HepG2 (cell line): ENCODE data around the gene NOTUM. TPM values are rescaled to one million over a fixed set of nuclear protein-coding genes. Genes with fewer than 3 reads are reported as not detected.

Experiments
- ARNT ChIP-seq: fragments of 450-650 bp; IDR thresholded peaks from 2 replicates; pipeline ENCODE4 v1.6.1; 2017
- CBX1 ChIP-seq: IDR thresholded peaks from one replicate; pipeline ENCODE4 v1.6.1; 2016; ENCODE audit warnings: antibody characterized with exemption, low read depth
- CHD4 ChIP-seq: fragments of 200-600 bp; sonication (generic); IDR thresholded peaks from 2 replicates; pipeline ENCODE4 v1.7.0; 2017; ENCODE audit warnings: mild to moderate bottlenecking, low read length, borderline replicate concordance
- FOSL2 ChIP-seq: sonication (generic); formaldehyde crosslinking; IDR thresholded peaks from 2 replicates; pipeline ENCODE4 v1.4.0; 2020; ENCODE audit warnings: missing genetic modification reagents
- FOXA1 ChIP-seq, 2 experiments: fragments of 450-650 bp in 1 of 2; sonication (generic) in 1 of 2; formaldehyde crosslinking in 1 of 2; IDR thresholded peaks; 2 replicates each; pipeline versions ENCODE4 v1.4.0 to v1.6.1; 2016 to 2020; ENCODE audit warnings: missing genetic modification reagents in 1 of 2
- GATA4 ChIP-seq: sonication (generic); IDR thresholded peaks from 2 replicates; pipeline ENCODE4 v1.6.1; 2016; ENCODE audit warnings: antibody characterized with exemption, low read depth, borderline replicate concordance
- IRX3 ChIP-seq: sonication (generic); formaldehyde crosslinking; IDR thresholded peaks from 2 replicates; pipeline ENCODE4 v1.8.1; 2023; ENCODE audit warnings: mild to moderate bottlenecking, low read depth, missing genetic modification reagents, borderline replicate concordance
- KAT8 ChIP-seq: IDR thresholded peaks from 2 replicates; pipeline ENCODE4 v1.6.1; 2016; ENCODE audit warnings: missing genetic modification reagents, missing compliant biosample characterization
- MED8 ChIP-seq: sonication (generic); formaldehyde crosslinking; IDR thresholded peaks from 2 replicates; pipeline ENCODE4 v1.8.1; 2023; ENCODE audit warnings: mild to moderate bottlenecking, missing genetic modification reagents; ENCODE audit not compliant: insufficient replicate concordance
- NCOA1 ChIP-seq: sonication (generic); formaldehyde crosslinking; IDR thresholded peaks from 2 replicates; pipeline ENCODE4 v1.9.0; 2021; ENCODE audit warnings: missing genetic modification reagents
- NPAS2 ChIP-seq: sonication (generic); formaldehyde crosslinking; IDR thresholded peaks from 2 replicates; pipeline ENCODE4 v1.8.0; 2022; ENCODE audit warnings: mild to moderate bottlenecking, missing genetic modification reagents, borderline replicate concordance
- SSRP1 ChIP-seq: IDR thresholded peaks from 2 replicates; pipeline ENCODE4 v1.6.1; 2016; ENCODE audit warnings: control low read depth
- XRCC5 ChIP-seq: fragments of 200-400 bp; formaldehyde crosslinking; optimal IDR thresholded peaks from 2 replicates; pipeline ENCODE3; 2017; ENCODE audit warnings: mild to moderate bottlenecking, low read length
- ZIK1 ChIP-seq: sonication (generic); formaldehyde crosslinking; IDR thresholded peaks from 2 replicates; pipeline ENCODE4 v1.5.0; 2020; ENCODE audit warnings: mild to moderate bottlenecking, low read depth, missing genetic modification reagents, borderline replicate concordance
- ZNF101 ChIP-seq: sonication (generic); formaldehyde crosslinking; IDR thresholded peaks from 2 replicates; pipeline ENCODE4 v1.4.0; 2020; ENCODE audit warnings: mild to moderate bottlenecking, low read depth, missing genetic modification reagents, borderline replicate concordance
- ZNF232 ChIP-seq: sonication (generic); formaldehyde crosslinking; IDR thresholded peaks from 2 replicates; pipeline ENCODE4 v1.4.0; 2020; ENCODE audit warnings: missing genetic modification reagents, borderline replicate concordance
- ZNF720 ChIP-seq: sonication (generic); formaldehyde crosslinking; IDR thresholded peaks from 2 replicates; pipeline ENCODE4 v1.4.0; 2020; ENCODE audit warnings: missing genetic modification reagents
- polyA plus RNA-seq, 8 experiments: library from polyadenylated mRNA; depleted of rRNA in 3 of 8; stranded (reverse) in 7 of 8; unstranded in 1 of 8; fragments of >200 nt; fragmentation: Illumina TruSeq in 4 of 8; extraction: Trizol in 4 of 8; gene quantifications; 2 replicates each; pipeline versions ENCODE4 v1.2.1 to v1.2.3, GENCODE V29; 2011 to 2016; ENCODE audit warnings: low read depth in 4 of 8, missing spikeins in 1 of 8, mixed read lengths in 1 of 8; ENCODE audit not compliant: insufficient read depth in 1 of 8
- total RNA-seq, 5 experiments: library from RNA; depleted of rRNA; stranded (reverse); fragments of >200 nt; fragmentation: Illumina TruSeq; extraction: Trizol; gene quantifications; 2 replicates each; pipeline ENCODE4 v1.2.3, GENCODE V29; 2016; ENCODE audit warnings: low read depth in 1 of 5
- TF ChIP-seq, protein P1 (sequence below): sonication (generic); formaldehyde crosslinking; IDR thresholded peaks from 2 replicates; pipeline ENCODE4 v1.5.0; 2020; ENCODE audit warnings: missing genetic modification reagents
- TF ChIP-seq, protein P2 (sequence below): sonication (generic); formaldehyde crosslinking; IDR thresholded peaks from 2 replicates; pipeline ENCODE4 v1.8.0; 2023; ENCODE audit warnings: mild to moderate bottlenecking, missing genetic modification reagents
- TF ChIP-seq, protein P3 (sequence below): sonication (generic); formaldehyde crosslinking; IDR thresholded peaks from 2 replicates; pipeline ENCODE4 v1.4.0; 2020; ENCODE audit warnings: missing genetic modification reagents
- TF ChIP-seq, protein P4 (sequence below): sonication (generic); formaldehyde crosslinking; IDR thresholded peaks from 2 replicates; pipeline ENCODE4 v1.4.0; 2020; ENCODE audit warnings: missing genetic modification reagents, mild to moderate bottlenecking, borderline replicate concordance

The NOTUM gene
- total and polyA plus RNA-seq, 2 of the 13 experiments (the other 11 are each of a cell fraction or from before 2014, with no cell fraction given) = 150 to 160 TPM

DNA sequence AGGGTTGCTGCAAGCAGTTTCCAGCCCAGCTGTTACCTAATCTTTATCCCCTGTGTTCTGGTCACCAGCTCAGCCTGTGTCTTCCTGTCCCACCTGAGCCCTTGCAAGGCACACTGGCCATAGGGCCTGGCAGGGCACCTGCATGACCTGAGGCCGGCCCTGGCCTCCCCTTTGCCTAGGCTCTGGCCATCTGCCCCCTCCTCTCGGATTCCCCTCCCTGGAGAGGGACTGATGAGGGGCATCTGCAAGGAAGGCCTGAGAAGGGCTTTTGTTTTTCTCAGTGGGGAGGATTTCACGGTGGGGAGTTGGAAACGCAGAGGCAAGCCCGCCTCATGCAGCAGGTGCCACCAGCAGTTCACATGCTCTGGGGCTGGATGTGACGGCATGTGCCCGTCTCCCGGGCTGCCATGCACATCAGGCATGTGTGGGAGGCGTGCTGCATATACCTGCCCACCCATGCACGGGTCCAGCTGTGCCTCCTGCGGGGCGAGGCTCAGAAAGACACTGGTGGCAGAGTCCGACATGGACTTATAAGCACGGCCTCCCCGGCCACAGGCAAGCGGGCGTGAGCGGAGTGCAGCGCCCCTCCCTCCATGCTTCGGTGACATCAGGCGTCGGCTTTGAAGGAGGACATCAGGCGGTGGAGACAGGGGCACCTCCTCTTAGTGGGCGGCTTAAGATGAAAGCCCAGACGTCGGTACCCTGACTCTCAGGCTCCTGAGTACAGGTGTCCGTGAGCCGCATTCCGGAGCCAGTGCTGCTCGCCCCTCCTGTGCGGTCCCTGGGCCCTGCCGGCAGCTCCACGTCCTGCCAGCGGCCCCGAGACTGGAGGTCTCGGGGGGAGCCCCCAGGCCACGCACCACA lies 33.0 kb upstream of the NOTUM start (continued):
- TF ChIP-seq, protein P1, sequence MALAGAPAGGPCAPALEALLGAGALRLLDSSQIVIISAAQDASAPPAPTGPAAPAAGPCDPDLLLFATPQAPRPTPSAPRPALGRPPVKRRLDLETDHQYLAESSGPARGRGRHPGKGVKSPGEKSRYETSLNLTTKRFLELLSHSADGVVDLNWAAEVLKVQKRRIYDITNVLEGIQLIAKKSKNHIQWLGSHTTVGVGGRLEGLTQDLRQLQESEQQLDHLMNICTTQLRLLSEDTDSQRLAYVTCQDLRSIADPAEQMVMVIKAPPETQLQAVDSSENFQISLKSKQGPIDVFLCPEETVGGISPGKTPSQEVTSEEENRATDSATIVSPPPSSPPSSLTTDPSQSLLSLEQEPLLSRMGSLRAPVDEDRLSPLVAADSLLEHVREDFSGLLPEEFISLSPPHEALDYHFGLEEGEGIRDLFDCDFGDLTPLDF = no peak
- no peak for TF ChIP-seq XRCC5
- TF ChIP-seq SSRP1 (CRISPR knock-in tag) = peak; percentile 99
- TF ChIP-seq, protein P2, sequence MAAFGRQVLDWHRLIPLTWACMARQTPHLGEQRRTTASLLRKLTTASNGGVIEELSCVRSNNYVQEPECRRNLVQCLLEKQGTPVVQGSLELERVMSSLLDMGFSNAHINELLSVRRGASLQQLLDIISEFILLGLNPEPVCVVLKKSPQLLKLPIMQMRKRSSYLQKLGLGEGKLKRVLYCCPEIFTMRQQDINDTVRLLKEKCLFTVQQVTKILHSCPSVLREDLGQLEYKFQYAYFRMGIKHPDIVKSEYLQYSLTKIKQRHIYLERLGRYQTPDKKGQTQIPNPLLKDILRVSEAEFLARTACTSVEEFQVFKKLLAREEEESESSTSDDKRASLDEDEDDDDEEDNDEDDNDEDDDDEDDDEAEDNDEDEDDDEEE (CRISPR knock-in tag) = peak; percentile 91; the same call in 1 of the 2 replicates
- 0 out of 2 replicates have a peak, but pooled peaks have one; percentile 8 for TF ChIP-seq ZNF232 (CRISPR knock-in tag)
- TF ChIP-seq GATA4 = no peak
- TF ChIP-seq ZNF720 (CRISPR knock-in tag) = no peak
- no peak for TF ChIP-seq FOXA1 (IDR thresholded peaks at IDR 0.05)
- TF ChIP-seq FOXA1 (CRISPR knock-in tag; IDR thresholded peaks at IDR 0.05) = peak; percentile 20; the same call in 1 of the 2 replicates
- TF ChIP-seq, protein P3, sequence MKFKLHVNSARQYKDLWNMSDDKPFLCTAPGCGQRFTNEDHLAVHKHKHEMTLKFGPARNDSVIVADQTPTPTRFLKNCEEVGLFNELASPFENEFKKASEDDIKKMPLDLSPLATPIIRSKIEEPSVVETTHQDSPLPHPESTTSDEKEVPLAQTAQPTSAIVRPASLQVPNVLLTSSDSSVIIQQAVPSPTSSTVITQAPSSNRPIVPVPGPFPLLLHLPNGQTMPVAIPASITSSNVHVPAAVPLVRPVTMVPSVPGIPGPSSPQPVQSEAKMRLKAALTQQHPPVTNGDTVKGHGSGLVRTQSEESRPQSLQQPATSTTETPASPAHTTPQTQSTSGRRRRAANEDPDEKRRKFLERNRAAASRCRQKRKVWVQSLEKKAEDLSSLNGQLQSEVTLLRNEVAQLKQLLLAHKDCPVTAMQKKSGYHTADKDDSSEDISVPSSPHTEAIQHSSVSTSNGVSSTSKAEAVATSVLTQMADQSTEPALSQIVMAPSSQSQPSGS = peak; percentile 47; the same call in 1 of the 2 replicates
- TF ChIP-seq IRX3 (CRISPR knock-in tag) = 0 out of 2 replicates have a peak, but pooled peaks have one; percentile 27
- peak; percentile 39; the same call in 1 of the 2 replicates for TF ChIP-seq KAT8 (CRISPR knock-in tag)
- no peak for TF ChIP-seq ZNF101 (CRISPR knock-in tag)
- peak; percentile 50; the same call in 1 of the 2 replicates for TF ChIP-seq FOSL2 (CRISPR knock-in tag)
- TF ChIP-seq, protein P4, sequence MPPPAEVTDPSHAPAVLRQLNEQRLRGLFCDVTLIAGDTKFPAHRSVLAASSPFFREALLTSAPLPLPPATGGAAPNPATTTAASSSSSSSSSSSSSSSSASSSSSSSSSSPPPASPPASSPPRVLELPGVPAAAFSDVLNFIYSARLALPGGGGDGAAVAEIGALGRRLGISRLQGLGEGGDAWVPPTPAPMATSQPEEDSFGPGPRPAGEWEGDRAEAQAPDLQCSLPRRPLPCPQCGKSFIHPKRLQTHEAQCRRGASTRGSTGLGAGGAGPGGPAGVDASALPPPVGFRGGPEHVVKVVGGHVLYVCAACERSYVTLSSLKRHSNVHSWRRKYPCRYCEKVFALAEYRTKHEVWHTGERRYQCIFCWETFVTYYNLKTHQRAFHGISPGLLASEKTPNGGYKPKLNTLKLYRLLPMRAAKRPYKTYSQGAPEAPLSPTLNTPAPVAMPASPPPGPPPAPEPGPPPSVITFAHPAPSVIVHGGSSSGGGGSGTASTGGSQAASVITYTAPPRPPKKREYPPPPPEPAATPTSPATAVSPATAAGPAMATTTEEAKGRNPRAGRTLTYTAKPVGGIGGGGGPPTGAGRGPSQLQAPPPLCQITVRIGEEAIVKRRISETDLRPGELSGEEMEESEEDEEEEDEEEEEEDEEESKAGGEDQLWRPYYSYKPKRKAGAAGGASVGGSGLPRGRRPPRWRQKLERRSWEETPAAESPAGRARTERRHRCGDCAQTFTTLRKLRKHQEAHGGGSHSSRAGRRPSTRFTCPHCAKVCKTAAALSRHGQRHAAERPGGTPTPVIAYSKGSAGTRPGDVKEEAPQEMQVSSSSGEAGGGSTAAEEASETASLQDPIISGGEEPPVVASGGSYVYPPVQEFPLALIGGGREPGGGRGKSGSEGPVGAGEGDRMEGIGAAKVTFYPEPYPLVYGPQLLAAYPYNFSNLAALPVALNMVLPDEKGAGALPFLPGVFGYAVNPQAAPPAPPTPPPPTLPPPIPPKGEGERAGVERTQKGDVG = no peak; the same call in 1 of the 2 replicates
- TF ChIP-seq ARNT = no peak
- TF ChIP-seq CBX1 = peak; percentile 9
- TF ChIP-seq NCOA1 (CRISPR knock-in tag) = 0 out of 2 replicates have a peak, but pooled peaks have one; percentile 80
- no peak for TF ChIP-seq CHD4
- peak; percentile 93 for TF ChIP-seq MED8 (CRISPR knock-in tag)
- no peak for TF ChIP-seq NPAS2 (CRISPR knock-in tag)
- TF ChIP-seq ZIK1 (CRISPR knock-in tag) = peak; percentile 78; the same call in 1 of the 2 replicates
